Stimulated activated CD4-positive, alpha-beta T cell treated with anti-CD3 and anti-CD28 coated beads, Interleukin-4, amount 100 ng/mL, for 4 hours (primary cell): ENCODE data around the gene PRSS57.
A peak's percentile ranks its signal among the peaks of the same experiment; 100 is the strongest.
"Not testable (repeated sequence)": the region's sequence is repeated elsewhere in the genome, so short reads cannot be mapped to it uniquely, and the experiment has no call there.

Experiments used
- DNase-seq, 2 experiments: peaks; one replicate each; pipeline ENCODE4 v3.0.0-alpha.2; 2020

Gene PRSS57

DNA sequence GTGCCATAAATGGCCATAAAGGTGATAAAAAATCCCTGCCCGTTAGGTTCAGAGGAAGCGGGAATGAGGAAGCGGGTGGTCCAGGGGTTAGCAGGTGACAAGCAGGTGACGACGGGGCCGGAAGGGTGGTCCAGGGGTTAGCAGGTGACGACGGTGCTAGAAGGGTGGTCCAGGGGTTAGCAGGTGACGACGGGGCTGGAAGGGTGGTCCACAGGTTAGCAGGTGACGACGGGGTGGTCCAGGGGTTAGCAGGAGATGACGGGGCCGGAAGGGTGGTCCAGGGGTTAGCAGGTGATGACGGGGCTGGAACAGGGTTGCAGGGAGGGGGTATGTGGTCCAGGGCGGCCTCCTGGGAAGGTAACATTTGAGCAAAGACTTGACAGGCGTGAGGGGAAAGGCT lies 6.3 kb downstream of the PRSS57 start:
- no peak for DNase-seq

DNA sequence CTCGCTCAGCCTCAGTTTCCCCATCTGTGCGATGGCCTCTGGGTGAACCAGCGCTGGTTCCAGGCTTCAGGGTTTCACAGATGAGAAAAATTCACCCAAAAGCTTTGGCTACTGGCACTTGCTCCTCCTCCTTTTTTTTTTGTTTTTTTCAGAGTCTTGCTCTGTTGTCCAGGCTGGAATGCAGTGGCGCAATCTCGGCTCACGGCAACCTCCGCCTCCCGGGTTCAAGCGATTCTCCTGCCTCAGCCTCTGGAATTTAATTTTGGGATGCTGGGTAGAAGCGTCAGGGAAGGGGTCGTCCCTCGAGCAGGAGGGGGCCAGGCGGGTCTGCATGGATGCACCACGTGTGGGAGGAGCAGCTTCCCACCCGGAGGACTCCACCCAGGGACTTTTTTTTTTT lies 7.0 kb downstream of the PRSS57 start:
- no peak for DNase-seq

DNA sequence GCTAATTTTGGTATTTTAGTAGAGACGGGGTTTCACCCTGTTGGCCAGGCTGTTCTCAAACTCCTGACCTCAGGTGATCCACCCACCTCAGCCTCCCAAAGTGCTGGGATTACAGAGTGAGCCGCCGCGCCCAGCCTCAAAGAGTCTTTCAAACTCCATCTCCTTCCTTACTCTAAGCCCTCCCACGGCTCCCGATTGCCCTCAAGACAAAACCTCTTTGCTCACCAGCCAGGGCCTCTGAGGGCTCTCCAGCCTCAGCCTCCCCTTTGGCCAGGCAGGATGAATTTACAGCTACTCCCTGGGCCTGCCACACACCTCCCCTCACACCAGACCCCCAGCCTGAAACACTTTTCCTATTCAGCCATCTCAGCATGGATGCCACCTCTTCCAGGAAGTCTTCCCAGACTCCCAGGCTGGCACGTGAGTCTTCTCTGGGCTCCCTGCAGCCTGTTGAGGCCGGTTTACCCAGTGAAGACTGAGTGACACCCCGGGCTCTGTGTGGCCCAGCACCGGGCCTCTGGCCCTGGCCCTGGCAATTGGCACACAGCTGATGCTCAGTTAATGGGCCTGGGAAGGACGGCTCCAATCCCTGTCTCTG lies 7.6 kb downstream of the PRSS57 start:
- no peak for DNase-seq

DNA sequence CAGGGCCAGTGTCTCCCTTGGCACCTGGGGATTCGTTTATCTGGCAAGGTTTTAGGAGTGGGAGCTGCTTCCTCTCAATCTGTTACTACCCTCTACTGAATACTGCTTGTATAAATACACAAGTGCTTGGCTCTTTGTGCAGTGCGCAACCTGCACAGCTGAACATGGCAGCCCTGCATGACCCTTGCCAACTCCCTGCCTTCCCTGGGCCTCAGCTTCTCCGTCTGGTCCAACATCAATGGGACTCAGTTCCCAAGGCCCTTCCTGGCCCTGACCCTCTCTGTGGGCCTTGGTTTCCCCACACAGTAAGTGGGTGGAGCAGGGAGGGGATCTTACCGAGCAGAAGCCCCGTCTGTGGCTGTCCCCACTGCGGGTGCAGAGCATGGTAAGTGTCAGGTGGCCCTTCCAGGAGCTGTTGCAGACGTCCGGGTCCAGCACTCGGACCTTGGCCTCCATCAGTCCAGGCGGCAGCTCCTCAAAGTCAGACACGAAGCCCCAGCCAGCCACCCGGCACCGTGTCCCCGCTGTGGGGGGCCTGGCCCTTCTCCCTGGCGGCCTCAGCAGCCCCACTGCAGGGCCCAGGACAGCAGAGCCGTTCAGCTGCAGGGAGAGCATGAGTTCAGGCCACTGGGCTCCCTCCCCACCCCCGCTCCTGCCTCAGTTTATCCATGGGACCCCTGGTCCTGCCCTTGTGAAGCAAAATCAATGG lies 8.5 kb downstream of the PRSS57 start:
- DNase-seq, result no peak

- no peak for DNase-seq
Observed at GRCh38 chr19:685454-685931, 9.8 kb downstream of the PRSS57 start.

DNA sequence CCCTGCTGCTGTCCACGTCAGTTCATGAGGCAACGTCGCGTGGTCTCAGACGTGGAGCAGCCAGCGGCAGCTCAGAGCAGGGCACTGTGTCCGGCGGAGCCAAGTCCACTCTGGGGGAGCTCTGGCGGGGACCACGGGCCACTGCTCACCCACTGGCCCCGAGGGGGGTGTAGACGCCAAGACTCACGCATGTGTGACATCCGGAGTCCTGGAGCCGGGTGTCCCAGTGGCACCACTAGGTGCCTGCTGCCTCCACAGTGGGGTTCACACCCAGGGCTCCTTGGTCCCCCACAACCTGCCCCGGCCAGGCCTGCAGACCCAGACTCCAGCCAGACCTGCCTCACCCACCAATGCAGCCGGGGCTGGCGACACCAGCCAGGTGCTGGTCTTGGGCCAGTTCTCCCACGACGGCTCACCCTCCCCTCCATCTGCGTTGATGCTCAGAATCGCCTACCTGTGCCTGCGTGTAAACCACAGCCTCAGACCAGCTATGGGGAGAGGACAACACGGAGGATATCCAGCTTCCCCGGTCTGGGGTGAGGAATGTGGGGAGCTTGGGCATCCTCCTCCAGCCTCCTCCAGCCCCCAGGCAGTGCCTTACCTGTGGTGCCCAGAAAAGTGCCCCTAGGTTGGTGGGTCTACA lies 12.5 kb downstream of the PRSS57 start:
- no peak for DNase-seq

DNA sequence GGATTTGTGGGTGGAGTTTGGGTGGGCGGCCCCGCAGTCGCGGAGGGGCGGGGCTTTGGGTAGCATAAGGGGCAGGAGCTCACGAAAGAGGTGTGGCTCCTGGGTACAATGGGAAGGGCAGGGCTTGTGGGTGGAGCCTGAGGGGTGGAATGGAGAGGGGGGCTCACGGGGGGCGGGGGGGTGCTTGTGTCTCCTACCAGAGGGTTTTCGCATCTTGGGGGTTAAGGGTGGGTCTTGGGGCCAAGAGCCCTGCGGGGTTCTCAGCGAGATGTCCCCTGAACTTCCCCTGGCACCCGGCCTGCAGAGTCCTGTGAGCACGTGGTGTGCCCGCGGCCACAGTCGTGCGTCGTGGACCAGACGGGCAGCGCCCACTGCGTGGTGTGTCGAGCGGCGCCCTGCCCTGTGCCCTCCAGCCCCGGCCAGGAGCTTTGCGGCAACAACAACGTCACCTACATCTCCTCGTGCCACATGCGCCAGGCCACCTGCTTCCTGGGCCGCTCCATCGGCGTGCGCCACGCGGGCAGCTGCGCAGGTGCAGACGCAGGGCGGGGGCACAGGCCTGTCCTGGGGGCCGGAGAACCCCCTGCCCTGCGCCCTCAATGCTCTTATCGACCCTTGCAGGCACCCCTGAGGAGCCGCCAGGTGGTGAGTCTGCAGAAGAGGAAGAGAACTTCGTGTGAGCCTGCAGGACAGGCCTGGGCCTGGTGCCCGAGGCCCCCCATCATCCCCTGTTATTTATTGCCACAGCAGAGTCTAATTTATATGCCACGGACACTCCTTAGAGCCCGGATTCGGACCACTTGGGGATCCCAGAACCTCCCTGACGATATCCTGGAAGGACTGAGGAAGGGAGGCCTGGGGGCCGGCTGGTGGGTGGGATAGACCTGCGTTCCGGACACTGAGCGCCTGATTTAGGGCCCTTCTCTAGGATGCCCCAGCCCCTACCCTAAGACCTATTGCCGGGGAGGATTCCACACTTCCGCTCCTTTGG lies 13.9 kb downstream of the PRSS57 start:
- peak in 1 of 2 experiments; percentile 92 for DNase-seq

DNA sequence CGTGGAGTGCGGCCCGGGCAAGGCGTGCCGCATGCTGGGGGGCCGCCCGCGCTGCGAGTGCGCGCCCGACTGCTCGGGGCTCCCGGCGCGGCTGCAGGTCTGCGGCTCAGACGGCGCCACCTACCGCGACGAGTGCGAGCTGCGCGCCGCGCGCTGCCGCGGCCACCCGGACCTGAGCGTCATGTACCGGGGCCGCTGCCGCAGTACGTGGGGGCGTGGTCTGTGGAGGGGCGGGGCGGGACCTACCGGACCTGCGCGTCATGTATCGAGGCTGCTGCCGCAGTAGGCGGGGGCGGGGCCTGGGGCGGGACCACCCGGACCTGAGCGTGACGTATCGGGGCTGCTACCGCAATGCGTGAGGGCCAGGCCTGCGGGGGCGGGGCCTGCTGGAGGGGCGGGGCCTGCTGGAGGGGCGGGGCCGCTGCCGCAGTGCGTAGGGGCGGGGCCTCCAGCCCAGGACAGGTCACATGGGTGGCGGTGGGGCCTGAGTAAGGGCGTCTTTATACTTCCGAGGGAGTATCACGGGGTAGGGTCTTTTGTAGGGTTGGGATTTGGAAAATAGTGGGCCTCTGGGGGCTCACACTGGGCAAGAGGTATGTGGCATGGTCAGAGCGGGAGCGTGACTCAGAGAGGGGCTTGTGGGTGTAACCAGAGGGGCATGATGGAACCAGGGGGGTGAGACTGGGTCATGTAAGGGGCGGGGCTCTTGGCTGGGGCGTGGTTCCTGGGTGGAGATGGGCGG lies 14.8 kb downstream of the PRSS57 start:
- peak; percentile 99 to 100 for DNase-seq

DNA sequence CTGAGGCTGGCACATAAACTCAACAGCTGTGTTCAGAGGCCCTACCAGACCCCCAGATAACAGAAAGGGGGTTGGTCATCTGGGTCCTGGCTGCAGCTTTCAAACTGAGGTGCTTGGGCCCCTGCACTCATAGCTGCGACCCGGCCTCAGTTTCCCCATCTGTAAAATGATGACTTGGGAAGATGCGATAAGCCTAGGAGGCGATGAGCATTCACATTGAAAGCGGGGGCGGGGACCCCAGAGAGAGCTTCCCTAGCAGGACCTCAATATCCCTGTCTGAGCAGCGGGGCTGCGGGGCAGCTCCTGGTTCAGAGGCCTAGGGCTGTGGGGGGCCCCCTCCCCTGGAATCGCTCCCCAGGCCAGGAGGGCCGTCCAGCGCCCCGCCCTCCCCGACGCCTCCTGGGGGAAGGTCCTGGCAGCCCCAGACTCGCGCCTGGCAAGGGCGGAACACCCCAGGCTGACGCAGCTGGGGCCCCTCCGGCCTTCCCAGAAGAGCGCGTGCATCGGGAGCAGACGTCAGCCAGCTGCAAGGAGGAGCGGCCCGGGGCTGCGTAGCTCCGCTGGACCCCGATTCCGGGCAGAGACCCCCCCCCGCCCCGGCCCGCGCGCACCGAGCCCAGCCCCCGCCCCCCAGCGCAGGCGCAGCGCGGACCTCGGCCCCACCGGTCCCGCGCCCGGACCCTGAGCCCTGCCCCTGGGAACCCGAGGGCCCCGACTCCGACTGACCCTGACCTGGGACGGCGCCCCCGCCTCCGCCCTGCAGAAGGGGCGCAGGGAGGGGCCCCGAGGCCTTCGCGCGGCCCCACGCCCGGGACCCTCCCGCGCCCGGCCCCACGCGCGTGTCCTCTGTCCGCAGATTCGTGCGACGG lies 15.6 kb downstream of the PRSS57 start:
- peak in 1 of 2 experiments; percentile 42 for DNase-seq

GRCh38 chr19:678791-679388 lies 16.4 kb downstream of the PRSS57 start:
- no peak for DNase-seq

DNA sequence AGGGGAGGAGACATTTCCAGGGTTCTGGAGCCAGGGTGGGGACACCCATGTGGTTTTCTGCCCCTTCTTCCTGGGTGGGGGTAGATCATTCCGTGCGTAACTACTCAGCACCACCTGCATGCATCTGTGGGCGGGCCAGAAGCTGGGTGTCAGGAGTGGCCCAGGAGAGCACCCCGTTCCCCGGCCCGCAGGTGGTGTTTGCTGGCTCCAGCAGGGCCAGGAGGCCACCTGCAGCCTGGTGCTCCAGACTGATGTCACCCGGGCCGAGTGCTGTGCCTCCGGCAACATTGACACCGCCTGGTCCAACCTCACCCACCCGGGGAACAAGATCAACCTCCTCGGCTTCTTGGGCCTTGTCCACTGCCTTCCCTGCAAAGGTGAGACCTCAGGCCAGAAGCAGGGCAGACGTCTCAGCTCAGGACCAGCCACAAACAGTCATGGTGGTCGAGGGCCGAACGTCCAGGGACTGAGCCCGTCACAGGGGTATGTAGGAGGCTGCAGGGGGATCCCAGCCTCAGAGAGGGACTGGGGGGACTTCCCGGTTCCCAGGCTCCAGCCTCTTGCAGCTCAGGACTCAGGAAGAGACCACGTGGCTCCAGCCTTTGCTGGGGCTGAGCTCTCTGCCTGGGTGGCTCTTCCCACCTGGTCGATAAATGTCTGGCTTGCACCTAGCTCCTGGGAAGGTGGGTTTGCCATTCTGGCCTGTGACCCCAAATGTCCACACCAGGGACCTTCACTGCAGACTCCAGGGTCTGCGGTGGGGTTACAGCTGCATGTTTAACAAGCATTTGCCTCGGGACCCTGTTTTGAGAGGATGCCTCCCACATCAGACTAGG lies 17.4 kb downstream of the PRSS57 start:
- DNase-seq, result no peak

- no peak for DNase-seq
Observed at GRCh38 chr19:677201-677600, 18.1 kb downstream of the PRSS57 start.

GRCh38 chr19:676339-677105 lies 18.7 kb downstream of the PRSS57 start, which contains the start of gene FSTL3:
FSTL3 (plus strand) TSS chr19:676392; CDS start chr19:676424, 32 bp downstream.
- DNase-seq, result no peak

DNA sequence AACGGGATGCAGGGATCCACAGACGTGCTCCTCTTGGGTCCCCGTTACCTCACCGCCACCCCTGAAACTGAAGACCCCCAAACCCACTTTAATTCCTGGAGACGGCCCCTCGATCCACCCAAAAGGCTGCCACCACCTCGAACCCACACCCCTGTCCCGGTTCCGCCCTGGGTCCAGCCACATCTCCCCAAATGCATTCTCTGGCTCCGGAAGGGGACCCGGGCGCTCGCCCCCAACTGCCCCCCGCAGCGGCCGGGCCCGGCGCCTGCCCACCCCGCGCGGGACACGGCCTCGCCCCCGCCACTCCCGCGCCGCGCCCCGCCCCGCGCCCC lies 19.3 kb downstream of the PRSS57 start:
- DNase-seq, result no peak

- no peak for DNase-seq
Observed at GRCh38 chr19:674282-675151, 20.7 kb downstream of the PRSS57 start.

DNA sequence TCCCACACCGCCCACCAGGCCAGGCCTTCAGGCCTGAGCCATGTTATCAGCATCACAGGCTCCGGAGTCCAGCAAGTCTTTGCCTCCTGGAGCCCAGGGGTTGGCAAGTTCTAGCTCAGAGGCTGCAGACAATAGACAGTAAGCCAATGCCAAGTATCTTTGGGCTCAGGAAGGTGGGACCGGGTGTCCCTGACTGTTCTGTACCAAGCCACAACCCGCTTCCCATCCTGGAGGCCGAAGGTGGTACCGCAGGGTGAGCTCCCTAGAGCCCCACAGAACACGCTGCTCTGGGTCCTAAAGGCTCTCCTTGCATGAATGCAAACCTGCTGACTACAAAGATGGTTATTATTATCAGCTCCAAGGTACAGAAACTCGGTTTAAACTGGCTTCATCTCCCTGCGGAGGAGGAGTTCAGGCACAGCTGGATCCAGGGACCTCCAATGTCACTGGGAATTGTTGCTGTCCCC lies 24.6 kb downstream of the PRSS57 start:
- no peak for DNase-seq

GRCh38 chr19:668675-669434 lies 26.4 kb downstream of the PRSS57 start:
- DNase-seq, result not testable (repeated sequence)
